H1 (cell line): ENCODE data around the gene ALPI. TPM values are rescaled to one million over a fixed set of nuclear protein-coding genes. Genes with fewer than 3 reads are reported as not detected.

Experiments used
- CTCF ChIA-PET: fragments of 300-600 bp; sonication (Branson Sonifier 250); formaldehyde crosslinking; loops from one replicate; lab custom pipeline; 2021; ENCODE audit not compliant: partially characterized antibody; lab: Charles Lee
- POLR2A ChIA-PET: fragments of 300-600 bp; sonication (Branson Sonifier 250); formaldehyde crosslinking; loops from one replicate; lab custom pipeline; 2021; ENCODE audit warnings: inconsistent platforms; ENCODE audit not compliant: partially characterized antibody; lab: Charles Lee
- DNase-seq, 2 experiments: peaks; one replicate each; pipeline versions ENCODE4 v3.0.0 to v3.0.0-alpha.2; 2010 to 2022; ENCODE audit warnings: low spot score in 2 of 2, low read depth in 1 of 2, mixed read lengths in 1 of 2
- FAIRE-seq: peaks from 2 replicates; lab custom pipeline; 2011; peaks lifted over from hg19 to GRCh38; lab: Jason Lieb, UNC
- H2AFZ ChIP-seq: 2 replicates; pipeline ENCODE4 v1.8.1; 2012; ENCODE audit warnings: low read length, inconsistent platforms
- H2AK5ac ChIP-seq: 2 replicates; pipeline ENCODE4 v1.6.1; 2013; ENCODE audit warnings: low read depth, low read length
- H2BK120ac ChIP-seq: replicated peaks from 2 replicates; pipeline ENCODE3; 2013; ENCODE audit warnings: low read depth, low read length, inconsistent platforms
- H2BK12ac ChIP-seq: 2 replicates; pipeline ENCODE4 v1.6.1; 2013; ENCODE audit warnings: low read depth, low read length
- H2BK15ac ChIP-seq: 2 replicates; pipeline ENCODE4 v1.6.1; 2013; ENCODE audit warnings: low read length
- H2BK20ac ChIP-seq: 2 replicates; pipeline ENCODE4 v1.6.1; 2013; ENCODE audit warnings: low read length
- H2BK5ac ChIP-seq: 2 replicates; pipeline ENCODE4 v1.6.1; 2013; ENCODE audit warnings: low read depth, low read length
- H3K14ac ChIP-seq: 2 replicates; pipeline ENCODE4 v1.6.1; 2013; ENCODE audit warnings: inconsistent platforms; ENCODE audit not compliant: insufficient read length
- H3K18ac ChIP-seq: 2 replicates; pipeline ENCODE4 v1.6.1; 2013; ENCODE audit warnings: low read length; ENCODE audit errors: extremely low read depth
- H3K23ac ChIP-seq: 2 replicates; pipeline ENCODE4 v1.6.1; 2013; ENCODE audit warnings: inconsistent platforms; ENCODE audit not compliant: insufficient read length
- H3K23me2 ChIP-seq: 2 replicates; pipeline ENCODE4 v1.6.1; 2013; ENCODE audit warnings: low read depth, low read length
- H3K27ac ChIP-seq: 2 replicates; pipeline ENCODE4 v1.6.1; 2011; ENCODE audit warnings: low read depth, low read length, inconsistent platforms
- H3K27me3 ChIP-seq, 4 experiments: replicated peaks in 1 of 4; 1 replicate in 1 of 4; 2 replicates in 3 of 4; pipeline versions ENCODE4 v1.6.1 to v1.8.1; 2011 to 2013; ENCODE audit warnings: low read length in 3 of 4, mild to moderate bottlenecking in 3 of 4, inconsistent platforms in 2 of 4, mixed read lengths in 2 of 4, moderate library complexity in 1 of 4; ENCODE audit not compliant: control insufficient read depth in 3 of 4, insufficient read depth in 3 of 4; ENCODE audit errors: extremely low read depth in 1 of 4
- H3K36me3 ChIP-seq, 4 experiments: 2 replicates each; pipeline versions ENCODE4 v1.6.1 to v1.8.1; 2011 to 2013; ENCODE audit warnings: mild to moderate bottlenecking in 4 of 4, low read length in 3 of 4, moderate library complexity in 2 of 4, control low read depth in 1 of 4, inconsistent platforms in 1 of 4; ENCODE audit not compliant: insufficient read depth in 4 of 4, control insufficient read depth in 2 of 4
- H3K4ac ChIP-seq: replicated peaks from 2 replicates; pipeline ENCODE3; 2013; ENCODE audit warnings: low read length, low read depth, mixed read lengths, inconsistent platforms; ENCODE audit not compliant: insufficient read length
- H3K4me1 ChIP-seq, 4 experiments: replicated peaks in 1 of 4; 1 replicate in 1 of 4; 2 replicates in 3 of 4; pipeline versions ENCODE4 v1.6.1 to v1.8.1; 2011 to 2013; ENCODE audit warnings: low read length in 3 of 4, inconsistent platforms in 2 of 4, mixed read lengths in 1 of 4; ENCODE audit not compliant: insufficient read depth in 4 of 4, control insufficient read depth in 3 of 4
- H3K4me2 ChIP-seq, 2 experiments: 2 replicates each; pipeline versions ENCODE4 v1.6.1 to v1.8.1; 2011 to 2013; ENCODE audit warnings: low read depth in 2 of 2, low read length in 2 of 2, control low read depth in 1 of 2, inconsistent platforms in 1 of 2, mild to moderate bottlenecking in 1 of 2; ENCODE audit not compliant: insufficient read depth in 1 of 2
- H3K4me3 ChIP-seq, 4 experiments: fragments of 200-600, 300-600 bp in 1 of 4; sonication (generic), shearing (Covaris generic), sonication (Bioruptor Twin) in 1 of 4; 2 replicates each; pipeline versions ENCODE4 v1.5.1 to v1.8.1; 2011 to 2016; ENCODE audit warnings: low read length in 4 of 4, low read depth in 3 of 4, control low read depth in 2 of 4, inconsistent platforms in 2 of 4, mild to moderate bottlenecking in 2 of 4, mixed read lengths in 1 of 4, moderate library complexity in 1 of 4; ENCODE audit not compliant: insufficient read depth in 2 of 4; ENCODE audit errors: extremely low read depth in 1 of 4
- H3K56ac ChIP-seq: replicated peaks from 2 replicates; pipeline ENCODE3; 2013; ENCODE audit warnings: low read depth, mild to moderate bottlenecking, mixed read lengths, low read length, inconsistent platforms; ENCODE audit not compliant: insufficient read length
- H3K79me1 ChIP-seq: 2 replicates; pipeline ENCODE4 v1.6.1; 2013; ENCODE audit warnings: low read depth, low read length, control low read depth
- H3K79me2 ChIP-seq, 2 experiments: 2 replicates each; pipeline versions ENCODE4 v1.6.1 to v1.8.1; 2012 to 2013; ENCODE audit warnings: low read length in 2 of 2, mild to moderate bottlenecking in 2 of 2, inconsistent platforms in 1 of 2; ENCODE audit not compliant: insufficient read depth in 2 of 2, control insufficient read depth in 1 of 2
- H3K9ac ChIP-seq, 4 experiments: replicated peaks in 1 of 4; 1 replicate in 1 of 4; 2 replicates in 3 of 4; pipeline versions ENCODE4 v1.6.1 to v1.8.1; 2011 to 2013; ENCODE audit warnings: low read depth in 3 of 4, low read length in 3 of 4, control low read depth in 2 of 4, mild to moderate bottlenecking in 2 of 4, moderate library complexity in 2 of 4, inconsistent platforms in 1 of 4; ENCODE audit errors: extremely low read depth in 1 of 4
- H3K9me3 ChIP-seq, 2 experiments: 2 replicates each; pipeline versions ENCODE4 v1.6.1 to v1.8.1; 2012 to 2013; ENCODE audit warnings: mild to moderate bottlenecking in 2 of 2, moderate library complexity in 2 of 2, control low read depth in 1 of 2, inconsistent platforms in 1 of 2, low read depth in 1 of 2, low read length in 1 of 2, mixed read lengths in 1 of 2; ENCODE audit not compliant: insufficient read depth in 2 of 2
- H4K20me1 ChIP-seq, 2 experiments: replicated peaks in 1 of 2; 2 replicates each; pipeline versions ENCODE3 to v1.8.1; 2011 to 2013; ENCODE audit warnings: inconsistent platforms in 2 of 2, low read length in 2 of 2, mild to moderate bottlenecking in 1 of 2; ENCODE audit not compliant: insufficient read depth in 2 of 2, control insufficient read depth in 1 of 2
- H4K5ac ChIP-seq: 2 replicates; pipeline ENCODE4 v1.6.1; 2013; ENCODE audit warnings: low read length, low read depth, mixed read lengths, inconsistent platforms; ENCODE audit not compliant: insufficient read length
- H4K8ac ChIP-seq: 2 replicates; pipeline ENCODE4 v1.8.0; 2013; ENCODE audit warnings: mild to moderate bottlenecking, moderate library complexity, low read length, inconsistent platforms; ENCODE audit not compliant: insufficient read depth; ENCODE audit errors: extremely low read depth
- H4K91ac ChIP-seq: replicated peaks from 2 replicates; pipeline ENCODE3; 2013; ENCODE audit warnings: low read length, mixed read lengths, inconsistent platforms; ENCODE audit not compliant: insufficient read length
- BCL11A ChIP-seq, 2 experiments: IDR thresholded peaks; one replicate each; pipeline ENCODE4 v1.6.1; 2011; ENCODE audit warnings: low read depth in 2 of 2, low read length in 2 of 2, mild to moderate bottlenecking in 2 of 2
- CBX5 ChIP-seq: fragments of 300-800, 300-1000 bp; sonication (generic); IDR thresholded peaks from 2 replicates; pipeline ENCODE4 v1.7.1; 2016; ENCODE audit warnings: antibody characterized with exemption, low read length, low read depth
- CBX8 ChIP-seq: fragments of 300-800, 300-1000 bp; sonication (generic); IDR thresholded peaks from 2 replicates; pipeline ENCODE4 v1.7.1; 2016; ENCODE audit warnings: low read depth, low read length, borderline replicate concordance
- EZH2 ChIP-seq: fragments of 200-600 bp; sonication (generic); IDR thresholded peaks from 2 replicates; pipeline ENCODE4 v1.7.1; 2012; ENCODE audit warnings: low read depth, mild to moderate bottlenecking, moderate library complexity, low read length, inconsistent platforms; ENCODE audit not compliant: severe bottlenecking
- RAD21 ChIP-seq, 2 experiments: IDR thresholded peaks in 1 of 2; conservative IDR thresholded peaks in 1 of 2; 2 replicates each; pipeline ENCODE4 v1.6.1; 2011; ENCODE audit warnings: low read depth in 2 of 2, low read length in 2 of 2, improper control_type of control experiment in 1 of 2, inconsistent platforms in 1 of 2, mild to moderate bottlenecking in 1 of 2, moderate library complexity in 1 of 2
- SP4 ChIP-seq: IDR thresholded peaks from 2 replicates; pipeline ENCODE4 v1.6.1; 2012; ENCODE audit warnings: low read length, inconsistent platforms
- WGBS, 2 experiments: shearing (Covaris generic) in 1 of 2; methylation state at CpG; one replicate each; pipeline versions ENCODE4 v1.1.6 to v1.1.7; 2013 to 2015; ENCODE audit warnings: low lambda C conversion rate in 2 of 2, mixed read lengths in 2 of 2, inconsistent platforms in 1 of 2, low coverage in 1 of 2, missing lambda C conversion rate in 1 of 2; ENCODE audit not compliant: insufficient replicate concordance in 2 of 2, insufficient coverage in 1 of 2, insufficient read length in 1 of 2; ENCODE audit errors: extremely low coverage in 1 of 2, missing lambda C conversion rate in 1 of 2; 5-methylcytosine and 5-hydroxymethylcytosine counted together
- polyA plus RNA-seq, 7 experiments: library from polyadenylated mRNA; depleted of rRNA in 3 of 7; stranded (reverse) in 5 of 7; unstranded in 2 of 7; fragments of >200 nt in 5 of 7; fragments of 200-250 nt in 2 of 7; gene quantifications; 1 replicate in 5 of 7; 2 replicates in 1 of 7; 4 replicates in 1 of 7; pipeline versions ENCODE4 v1.2.1 to v1.2.3, GENCODE V29; 2011 to 2013; ENCODE audit warnings: missing spikeins in 2 of 7, mixed read lengths in 2 of 7
- total RNA-seq: library from RNA; stranded (reverse); fragmentation: NEBNext Ultra II Directional; extraction: Animal tissue kit (Norgen Biotek cat#: 25700); gene quantifications from 2 replicates; pipeline ENCODE4 v1.2.1, GENCODE V29; 2021

The ALPI gene
- total and polyA plus RNA-seq, 2 of the 8 experiments (the other 6 are each of a cell fraction or from before 2014, with no cell fraction given): not detected

- Histone ChIP-seq H3K14ac (no peak overlapping the region), H3K23me2 (peaks cover under 1% of the 10 kb centered on the region; the same call in 1 of the 2 replicates), H4K8ac (no peak overlapping the region), H4K5ac (no peak overlapping the region), H2AK5ac (no peak overlapping the region), H3K18ac (no peak overlapping the region), H3K79me2 (no peaks in the 10 kb centered on the region), H3K9me3 (no peaks in the 10 kb centered on the region), H3K79me1 (no peaks in the 10 kb centered on the region), H2AFZ (no peak overlapping the region), H3K9ac (no peak overlapping the region), H3K27ac (no peak overlapping the region), H3K4me1 (peaks cover 0 to 4% (median 3%) of the 10 kb centered on the region in 4 experiments; a peak in 4 of 7 replicates), H4K91ac (no peak overlapping the region), H3K56ac (no peak overlapping the region), H3K4ac (no peak overlapping the region), H3K4me3 (no peak overlapping the region), H3K23ac (no peak overlapping the region), H2BK120ac (no peak overlapping the region), H3K4me2 (no peak overlapping the region), H3K36me3 (no peaks in the 10 kb centered on the region), H4K20me1 (peaks cover 4 to 11% of the 10 kb centered on the region in 2 experiments), H3K27me3 (peaks cover 15 to 21% (median 17%) of the 10 kb centered on the region in 4 experiments), H2BK5ac (no peak overlapping the region), H2BK15ac (no peak overlapping the region), H2BK12ac (no peak overlapping the region), H2BK20ac (no peak overlapping the region)
- 88% methylated on average over 25 of the region's 26 CpGs; no CpG with 5 or more reads in 1 of the 2 experiments for WGBS, 2 experiments
- FAIRE-seq (no peak), DNase-seq (no peak)
- TF ChIP-seq SP4: no peak
- no peak for TF ChIP-seq RAD21 (IDR thresholded peaks at IDR 0.05 in 1 of 2, conservative IDR thresholded peaks at IDR 0.05 in 1 of 2; ENCODE audit: low read depth in 2 of 2, low read length in 2 of 2)
- TF ChIP-seq BCL11A (IDR thresholded peaks at IDR 0.05; ENCODE audit: low read depth in 2 of 2, low read length in 2 of 2): no peak
- no peak for TF ChIP-seq EZH2
- TF ChIP-seq CBX8: no peak
- TF ChIP-seq CBX5: no peak
- ChIA-PET CTCF (interaction anchor here (1.0 kb wide), 1 partner anchor 14 kb away, joined by 3 read pairs; no protein-coding TSS in a partner anchor), POLR2A (no interaction called here)
Measured at GRCh38 chr2:232480201-232481190, 24.5 kb downstream of the ALPI start.
